ENCODE results near the gene PGBD5.
A peak's percentile ranks its signal among the peaks of the same experiment; 100 is the strongest.

Gene PGBD5

DNA sequence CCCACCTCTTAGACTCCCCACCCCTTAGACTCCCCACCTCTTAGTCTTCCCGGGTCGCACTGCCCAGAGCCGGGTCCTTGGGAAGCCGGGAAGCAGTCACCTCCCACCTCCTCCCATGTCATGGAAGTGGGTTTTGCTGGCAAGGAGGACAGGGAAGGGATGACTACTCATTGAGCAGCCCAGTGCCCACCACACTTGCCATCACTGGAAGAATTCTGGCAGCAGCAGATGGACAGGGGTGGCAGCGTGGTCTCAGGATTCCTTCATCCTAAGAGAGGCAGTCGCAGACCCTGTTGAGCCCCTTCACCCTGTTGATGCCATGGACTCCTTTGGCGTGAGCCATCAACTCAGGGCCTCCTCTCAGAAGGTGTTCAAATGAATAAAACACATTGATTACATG lies 140.8 kb downstream of the PGBD5 start:
- H3K27ac ChIP-seq = no peak overlapping the region
- TF ChIP-seq, protein P1, sequence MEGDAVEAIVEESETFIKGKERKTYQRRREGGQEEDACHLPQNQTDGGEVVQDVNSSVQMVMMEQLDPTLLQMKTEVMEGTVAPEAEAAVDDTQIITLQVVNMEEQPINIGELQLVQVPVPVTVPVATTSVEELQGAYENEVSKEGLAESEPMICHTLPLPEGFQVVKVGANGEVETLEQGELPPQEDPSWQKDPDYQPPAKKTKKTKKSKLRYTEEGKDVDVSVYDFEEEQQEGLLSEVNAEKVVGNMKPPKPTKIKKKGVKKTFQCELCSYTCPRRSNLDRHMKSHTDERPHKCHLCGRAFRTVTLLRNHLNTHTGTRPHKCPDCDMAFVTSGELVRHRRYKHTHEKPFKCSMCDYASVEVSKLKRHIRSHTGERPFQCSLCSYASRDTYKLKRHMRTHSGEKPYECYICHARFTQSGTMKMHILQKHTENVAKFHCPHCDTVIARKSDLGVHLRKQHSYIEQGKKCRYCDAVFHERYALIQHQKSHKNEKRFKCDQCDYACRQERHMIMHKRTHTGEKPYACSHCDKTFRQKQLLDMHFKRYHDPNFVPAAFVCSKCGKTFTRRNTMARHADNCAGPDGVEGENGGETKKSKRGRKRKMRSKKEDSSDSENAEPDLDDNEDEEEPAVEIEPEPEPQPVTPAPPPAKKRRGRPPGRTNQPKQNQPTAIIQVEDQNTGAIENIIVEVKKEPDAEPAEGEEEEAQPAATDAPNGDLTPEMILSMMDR (IDR thresholded peaks at IDR 0.05) = no peak
- TF ChIP-seq ZFX (IDR thresholded peaks at IDR 0.05; ENCODE audit: borderline replicate concordance) = no peak

DNA sequence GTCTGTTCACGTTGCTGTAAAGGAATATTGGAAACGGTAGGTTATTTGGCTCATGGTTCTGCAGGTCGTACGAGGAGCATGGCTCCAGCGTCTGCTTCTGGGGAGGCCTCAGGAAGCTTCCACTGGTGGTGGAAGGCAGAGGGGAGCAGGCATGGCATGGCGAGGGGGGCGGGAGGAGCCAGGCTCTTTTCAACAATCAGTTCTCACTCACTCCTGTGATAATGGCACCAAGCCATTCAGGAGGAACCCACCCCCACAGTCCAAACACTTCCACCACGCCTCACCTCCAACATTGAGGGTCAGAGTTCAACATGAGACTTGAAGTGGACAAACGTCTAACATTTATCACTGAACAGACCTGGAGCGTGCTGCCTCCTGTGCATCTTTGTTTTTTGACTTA lies 141.2 kb downstream of the PGBD5 start:
- TF ChIP-seq, protein P1 (IDR thresholded peaks at IDR 0.05) = no peak
- no peak for TF ChIP-seq ZFX (IDR thresholded peaks at IDR 0.05; ENCODE audit: borderline replicate concordance)
- no peak overlapping the region for H3K27ac ChIP-seq

DNA sequence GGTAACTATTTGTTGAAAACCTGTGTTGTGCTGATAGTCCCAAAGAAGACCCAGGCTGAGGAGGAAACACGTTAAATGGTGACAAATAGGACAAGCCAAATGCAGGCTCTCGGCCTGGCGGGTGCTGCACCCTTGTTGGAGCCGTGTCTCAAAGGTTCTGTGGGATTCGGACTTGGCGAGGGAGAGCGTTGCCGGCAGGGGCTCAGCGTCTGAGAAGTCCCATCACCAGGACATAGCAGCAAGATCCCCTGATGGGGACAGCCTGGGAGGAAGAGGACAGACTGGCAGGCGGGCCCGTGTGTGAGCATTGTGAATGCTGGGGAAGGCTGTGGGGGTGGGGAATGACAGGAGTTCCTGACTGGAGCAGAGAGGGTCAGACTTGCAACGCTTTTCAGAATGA lies 142.5 kb downstream of the PGBD5 start:
- no peak overlapping the region for H3K27ac ChIP-seq

GRCh38 chr1:230282157-230282556 lies 144.0 kb downstream of the PGBD5 start:
- H3K27ac ChIP-seq = no peak overlapping the region

More for the DNA sequence above, 142.5 kb downstream of the PGBD5 start:
- TF ChIP-seq, protein P1 (IDR thresholded peaks at IDR 0.05) = no peak
- no peak for TF ChIP-seq ZFX (IDR thresholded peaks at IDR 0.05; ENCODE audit: borderline replicate concordance)

DNA sequence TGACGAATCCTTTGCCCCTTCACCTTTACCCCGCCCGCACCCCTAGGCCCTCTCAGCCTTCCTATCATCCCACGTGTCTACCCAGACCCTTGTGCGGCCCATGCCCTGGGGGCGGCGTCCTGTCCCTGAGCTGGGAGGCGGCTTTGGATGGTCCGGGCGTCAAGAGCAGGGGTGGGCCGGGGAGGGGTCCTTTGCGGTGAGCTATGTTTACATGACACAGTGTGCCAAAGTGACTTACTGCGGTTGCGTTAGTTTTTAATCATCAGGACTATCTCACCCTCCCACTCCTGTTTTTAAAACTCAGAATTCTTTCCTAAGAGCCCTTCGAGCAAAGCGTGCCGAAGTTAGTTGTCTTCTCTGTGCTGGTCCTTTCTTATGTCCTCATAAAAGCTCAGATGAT lies 144.6 kb downstream of the PGBD5 start:
- no peak for TF ChIP-seq ZFX (IDR thresholded peaks at IDR 0.05; ENCODE audit: borderline replicate concordance)
- TF ChIP-seq, protein P1 (IDR thresholded peaks at IDR 0.05) = no peak
- no peak overlapping the region for H3K27ac ChIP-seq

More at GRCh38 chr1:230282157-230282556, 144.0 kb downstream of the PGBD5 start:
- no peak for TF ChIP-seq ZFX (IDR thresholded peaks at IDR 0.05; ENCODE audit: borderline replicate concordance)
- TF ChIP-seq, protein P1 (IDR thresholded peaks at IDR 0.05) = no peak

GRCh38 chr1:230280906-230281413 lies 145.2 kb downstream of the PGBD5 start:
- no peak overlapping the region for H3K27ac ChIP-seq
- TF ChIP-seq, protein P1 (IDR thresholded peaks at IDR 0.05) = no peak
- no peak for TF ChIP-seq ZFX (IDR thresholded peaks at IDR 0.05; ENCODE audit: borderline replicate concordance)

DNA sequence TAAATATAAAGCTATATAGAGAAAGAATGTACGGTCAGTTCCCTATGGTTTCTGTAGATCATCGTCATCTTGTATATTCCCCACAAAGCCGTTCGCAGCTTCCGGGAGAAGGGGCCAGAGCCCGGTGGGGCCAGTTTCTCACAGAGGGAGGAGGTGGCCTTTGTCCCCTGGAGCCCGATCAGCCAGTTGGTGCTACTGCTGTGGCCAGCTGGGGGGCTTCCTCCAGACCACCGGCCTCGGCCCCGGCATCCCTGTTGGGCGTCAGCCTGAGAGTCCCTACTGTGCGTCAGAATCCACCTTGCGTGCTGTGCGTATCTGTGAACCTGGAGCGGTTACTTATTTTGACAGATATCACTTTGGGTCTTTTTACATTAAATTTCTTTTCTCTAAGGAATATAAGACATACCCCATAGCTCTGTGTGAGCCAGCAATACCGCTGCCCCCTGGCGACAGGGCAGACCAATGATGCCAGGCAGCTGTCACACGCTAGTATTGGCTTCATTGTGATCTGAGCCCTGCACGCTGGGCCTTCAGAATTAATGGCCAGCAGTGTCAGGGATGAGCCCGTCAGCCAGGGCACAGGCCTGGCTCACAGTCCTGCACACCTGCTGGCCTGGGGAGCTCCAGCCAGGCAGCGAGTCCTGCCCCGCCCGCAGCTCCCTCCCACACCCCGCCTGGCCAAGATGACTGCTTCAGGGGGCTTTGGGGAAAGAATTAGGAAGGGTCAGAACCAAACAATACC lies 145.9 kb downstream of the PGBD5 start:
- no peak overlapping the region for H3K27ac ChIP-seq
- TF ChIP-seq, protein P1 (IDR thresholded peaks at IDR 0.05) = peak; percentile 24
- no peak for TF ChIP-seq ZFX (IDR thresholded peaks at IDR 0.05; ENCODE audit: borderline replicate concordance)

Measured in 22Rv1 (cell line).